ENCODE results near the gene FCN2. TPM values are rescaled to one million over a fixed set of nuclear protein-coding genes. Genes with fewer than 3 reads are reported as not detected.

The FCN2 gene
- polyA plus RNA-seq, 4 donors, result not detected

- Histone ChIP-seq H3K27me3 (ENCODE audit: control insufficient read depth in 3 of 3, insufficient read depth in 3 of 3, low read length in 3 of 3) (peaks cover 0 to 3% (median 0%) of the 10 kb centered on the region in 3 donors), H3K9me3 (ENCODE audit: control insufficient read depth in 2 of 2, insufficient read depth in 1 of 2, low read depth in 1 of 2, low read length in 1 of 2) (no peaks in the 10 kb centered on the region), H3K4me3 (ENCODE audit: low read depth in 1 of 3, low read length in 3 of 3) (no peak overlapping the region), H3K27ac (ENCODE audit: low read depth in 1 of 3, low read length in 2 of 3) (no peak overlapping the region), H3K4me1 (ENCODE audit: control insufficient read depth in 3 of 3, insufficient read depth in 2 of 3, low read depth in 1 of 3, low read length in 2 of 3) (no peaks in the 10 kb centered on the region), H3K36me3 (ENCODE audit: control insufficient read depth in 3 of 3, insufficient read depth in 2 of 3, low read depth in 1 of 3, low read length in 3 of 3) (no peaks in the 10 kb centered on the region)
- no peak for DNase-seq
- 82 to 89% (median 84%) methylated on average over 10 of the region's 10 CpGs for WGBS, 3 donors
- no peak for FAIRE-seq
Measured at GRCh38 chr9:134933076-134933659, 52.6 kb downstream of the FCN2 start.

GRCh38 chr9:134935056-134935640 lies 54.5 kb downstream of the FCN2 start:
- FAIRE-seq (no peak), DNase-seq (no peak)
- Histone ChIP-seq H3K4me3 (ENCODE audit: low read depth in 1 of 3, low read length in 3 of 3) (no peak overlapping the region), H3K36me3 (ENCODE audit: control insufficient read depth in 3 of 3, insufficient read depth in 2 of 3, low read depth in 1 of 3, low read length in 3 of 3) (no peaks in the 10 kb centered on the region), H3K27ac (ENCODE audit: low read depth in 1 of 3, low read length in 2 of 3) (no peak overlapping the region), H3K27me3 (ENCODE audit: control insufficient read depth in 3 of 3, insufficient read depth in 3 of 3, low read length in 3 of 3) (peaks cover 0 to 5% (median 0%) of the 10 kb centered on the region in 3 donors), H3K4me1 (ENCODE audit: control insufficient read depth in 3 of 3, insufficient read depth in 2 of 3, low read depth in 1 of 3, low read length in 2 of 3) (no peaks in the 10 kb centered on the region), H3K9me3 (ENCODE audit: control insufficient read depth in 2 of 2, insufficient read depth in 1 of 2, low read depth in 1 of 2, low read length in 1 of 2) (no peaks in the 10 kb centered on the region)
- WGBS, 3 donors, result 57 to 59% (median 59%) methylated on average over 17 of the region's 17 CpGs

- no peaks in the 10 kb centered on the region for H3K4me1 ChIP-seq (ENCODE audit: control insufficient read depth in 3 of 3, insufficient read depth in 2 of 3, low read depth in 1 of 3, low read length in 2 of 3)
- DNase-seq, result no peak
Measured at GRCh38 chr9:134935701-134936345, 55.2 kb downstream of the FCN2 start.

GRCh38 chr9:134936346-134937163 lies 55.9 kb downstream of the FCN2 start:
- WGBS, 3 donors, result 56 to 76% (median 72%) methylated on average over 13 of the region's 13 CpGs
- no peak for DNase-seq
- FAIRE-seq, result no peak
- Histone ChIP-seq H3K36me3 (ENCODE audit: control insufficient read depth in 3 of 3, insufficient read depth in 2 of 3, low read depth in 1 of 3, low read length in 3 of 3) (no peaks in the 10 kb centered on the region), H3K27ac (ENCODE audit: low read depth in 1 of 3, low read length in 2 of 3) (peak overlapping the region in 1 of 3 donors; percentile 56), H3K4me3 (ENCODE audit: low read depth in 1 of 3, low read length in 3 of 3) (no peak overlapping the region), H3K9me3 (ENCODE audit: control insufficient read depth in 2 of 2, insufficient read depth in 1 of 2, low read depth in 1 of 2, low read length in 1 of 2) (no peaks in the 10 kb centered on the region), H3K4me1 (ENCODE audit: control insufficient read depth in 3 of 3, insufficient read depth in 2 of 3, low read depth in 1 of 3, low read length in 2 of 3) (no peaks in the 10 kb centered on the region), H3K27me3 (ENCODE audit: control insufficient read depth in 3 of 3, insufficient read depth in 3 of 3, low read length in 3 of 3) (peaks cover 0 to 8% (median 0%) of the 10 kb centered on the region in 3 donors)

More at GRCh38 chr9:134935701-134936345, 55.2 kb downstream of the FCN2 start:
- no peak for FAIRE-seq
- H3K36me3 ChIP-seq (ENCODE audit: control insufficient read depth in 3 of 3, insufficient read depth in 2 of 3, low read depth in 1 of 3, low read length in 3 of 3), result no peaks in the 10 kb centered on the region
- H3K9me3 ChIP-seq (ENCODE audit: control insufficient read depth in 2 of 2, insufficient read depth in 1 of 2, low read depth in 1 of 2, low read length in 1 of 2), result no peaks in the 10 kb centered on the region
- H3K27ac ChIP-seq (ENCODE audit: low read depth in 1 of 3, low read length in 2 of 3), result no peak overlapping the region
- peaks cover 0 to 6% (median 0%) of the 10 kb centered on the region in 3 donors for H3K27me3 ChIP-seq (ENCODE audit: control insufficient read depth in 3 of 3, insufficient read depth in 3 of 3, low read length in 3 of 3)
- 77 to 84% (median 82%) methylated on average over 27 of the region's 27 CpGs for WGBS, 3 donors
- H3K4me3 ChIP-seq (ENCODE audit: low read depth in 1 of 3, low read length in 3 of 3), result no peak overlapping the region

Other genes starting within 250 kb of the FCN2 start
- 10 to 100 TPM in 1 of 4 donors, 1 to 10 TPM in 2, under 1 TPM in 1; 0.22 to 54.0 (median 5.4) TPM for gene COL5A1, start 239.0 kb upstream of the FCN2 start, polyA plus RNA-seq
- gene FCN1, start 37.1 kb downstream of the FCN2 start, polyA plus RNA-seq, result 1 to 10 TPM in 1 of 4 donors, under 1 TPM in 1, not detected in 2; 0.94 to 1.1 TPM
- gene OLFM1, start 206.9 kb downstream of the FCN2 start, polyA plus RNA-seq, result 10 to 100 TPM in 1 of 4 donors, 1 to 10 TPM in 2, not detected in 1; 1.4 to 36.5 (median 3.2) TPM

Measured in small intestine (tissue), 7 donors.